ENCODE data around the gene DOCK1.

Gene DOCK1

DNA sequence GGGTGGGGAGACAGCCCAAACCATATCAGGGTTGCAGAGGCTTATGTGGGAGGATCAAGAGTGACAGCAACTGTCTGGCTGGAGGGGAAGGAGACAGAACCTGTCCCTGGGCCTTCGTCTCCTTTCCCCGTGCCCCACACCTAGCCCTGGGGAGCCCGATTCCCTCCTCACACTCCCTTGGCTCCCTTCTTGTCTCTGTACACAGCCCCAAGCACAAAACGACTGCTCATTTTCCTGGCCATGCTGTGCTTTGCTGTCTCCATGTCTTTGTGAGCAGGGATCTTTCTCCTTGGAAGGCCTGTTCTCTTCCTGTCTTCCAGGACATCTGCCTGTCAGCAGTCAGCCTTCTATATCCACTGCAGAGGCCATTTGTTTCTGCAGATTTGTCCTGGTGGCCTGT is 177.4 kb downstream of the DOCK1 start:
- DNase-seq (ENCODE audit: low spot score), result no peak

DNA sequence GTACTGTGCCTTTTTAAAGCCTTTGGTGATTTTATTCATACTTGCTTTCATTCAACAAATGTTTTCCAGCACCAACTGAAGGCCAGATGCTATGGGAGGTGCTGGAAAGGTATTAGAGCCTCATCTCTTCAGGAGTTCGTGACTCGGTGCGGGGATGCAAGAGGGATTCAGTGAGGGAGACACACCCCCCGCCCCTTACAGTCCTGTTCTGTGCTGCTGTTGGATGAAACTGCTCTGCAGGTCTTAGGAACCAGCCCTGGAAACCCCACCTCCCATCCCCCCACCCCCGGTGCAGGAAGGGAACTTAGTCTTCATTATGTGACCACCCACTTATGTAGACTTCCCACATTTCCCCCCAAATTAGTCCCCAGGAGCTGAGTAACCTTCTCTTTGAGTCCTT is 180.7 kb downstream of the DOCK1 start:
- no peak for DNase-seq (ENCODE audit: low spot score)

DNA sequence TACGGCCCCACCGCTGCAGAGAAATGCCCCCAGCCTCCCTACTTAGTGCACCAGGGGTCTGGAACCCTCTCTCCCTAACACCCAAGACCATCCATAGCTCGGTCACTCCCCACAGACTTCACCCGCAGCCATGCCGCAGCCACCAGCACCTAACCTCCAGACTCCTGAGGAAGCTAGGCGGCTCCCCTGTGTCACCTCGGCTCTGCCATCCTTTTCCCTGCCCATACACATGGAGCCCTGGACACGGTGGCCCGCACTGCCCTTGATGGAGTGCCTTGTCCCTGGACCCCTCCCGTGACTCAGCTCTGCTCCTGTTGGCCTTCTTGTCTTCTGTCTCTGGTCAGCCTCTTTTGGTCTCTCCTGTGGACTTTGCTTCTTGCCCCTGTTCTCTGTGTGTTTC is 183.7 kb downstream of the DOCK1 start:
- no peak for DNase-seq (ENCODE audit: low spot score)

DNA sequence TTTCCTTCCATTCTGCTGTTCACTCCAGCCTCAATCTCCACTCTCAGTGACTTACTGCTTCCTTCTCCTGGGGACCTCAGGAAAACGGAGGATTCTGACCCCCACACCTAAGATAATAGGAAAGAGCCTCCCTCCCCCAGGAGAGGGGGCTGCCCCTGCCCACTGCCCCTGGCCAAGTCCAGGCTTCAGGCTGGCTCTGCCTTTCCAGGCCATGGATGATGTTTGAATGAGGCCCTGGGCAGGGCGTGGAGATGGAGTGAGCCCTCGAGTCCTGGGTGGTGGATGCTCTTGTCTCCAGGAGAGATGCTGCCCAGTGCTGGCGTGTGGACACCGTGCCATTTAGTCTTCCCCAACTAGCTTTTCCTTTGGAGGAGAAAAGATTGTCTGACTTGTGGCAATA is 184.2 kb downstream of the DOCK1 start:
- no peak for DNase-seq (ENCODE audit: low spot score)

DNA sequence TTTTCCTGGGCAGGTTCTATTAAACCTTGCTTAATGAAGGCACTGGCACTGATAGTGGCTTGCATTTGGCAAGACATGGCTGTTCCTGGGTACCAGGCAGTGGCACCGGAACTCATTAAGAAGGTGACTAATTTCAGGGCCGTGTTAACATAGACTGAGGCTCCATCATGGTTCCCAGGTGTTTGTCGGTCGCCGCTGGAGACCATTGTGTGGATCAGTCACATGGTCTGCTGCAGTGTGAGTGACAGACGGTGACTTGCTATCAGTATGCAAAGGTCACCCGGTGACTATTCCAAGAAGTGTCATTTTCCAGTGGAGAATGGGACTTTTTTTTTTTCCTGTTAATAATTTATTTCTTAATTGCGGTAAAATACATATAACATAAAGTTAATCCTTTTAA is 184.9 kb downstream of the DOCK1 start:
- no peak for DNase-seq (ENCODE audit: low spot score)

DNA sequence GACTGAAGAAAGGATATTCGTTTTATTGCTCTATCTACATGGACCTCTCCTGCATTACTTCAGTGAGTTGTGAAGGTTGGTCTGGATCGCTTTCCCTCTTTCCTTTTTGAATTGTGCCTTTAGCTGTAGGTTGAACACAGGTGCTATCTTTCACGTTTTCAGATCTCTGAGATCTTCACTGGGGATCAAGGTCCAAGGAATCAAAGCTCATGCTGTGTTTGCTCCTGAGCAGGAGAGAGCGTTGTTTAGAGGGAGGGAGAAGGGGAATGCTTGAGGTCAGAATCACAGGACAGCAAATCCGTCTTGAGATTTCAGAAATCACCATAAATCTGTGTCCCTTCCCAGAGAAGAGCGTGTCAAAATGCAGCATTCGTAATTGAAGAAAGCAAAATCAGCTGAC is 186.1 kb downstream of the DOCK1 start:
- no peak for DNase-seq (ENCODE audit: low spot score)

DNA sequence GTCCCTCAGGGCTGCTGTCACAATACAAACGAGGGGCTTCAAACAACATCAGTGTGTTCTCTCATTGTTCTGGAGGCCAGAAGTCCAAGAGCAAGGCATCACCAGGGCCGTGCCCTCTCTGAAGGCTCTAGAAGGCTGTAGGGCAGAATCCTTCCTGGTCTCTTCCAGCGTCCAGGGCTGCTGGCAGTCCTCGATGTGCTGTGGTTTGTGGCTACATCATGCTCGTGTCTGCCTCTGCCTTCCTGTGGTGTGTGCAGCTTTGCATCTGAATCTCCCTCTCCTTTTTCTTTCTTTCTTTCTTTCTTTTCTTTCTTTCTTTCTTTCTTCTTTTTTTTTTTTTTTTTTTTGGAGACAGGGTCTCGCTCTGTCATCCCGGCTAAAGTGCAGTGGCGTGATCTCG is 187.7 kb downstream of the DOCK1 start:
- no peak for DNase-seq (ENCODE audit: low spot score)

DNA sequence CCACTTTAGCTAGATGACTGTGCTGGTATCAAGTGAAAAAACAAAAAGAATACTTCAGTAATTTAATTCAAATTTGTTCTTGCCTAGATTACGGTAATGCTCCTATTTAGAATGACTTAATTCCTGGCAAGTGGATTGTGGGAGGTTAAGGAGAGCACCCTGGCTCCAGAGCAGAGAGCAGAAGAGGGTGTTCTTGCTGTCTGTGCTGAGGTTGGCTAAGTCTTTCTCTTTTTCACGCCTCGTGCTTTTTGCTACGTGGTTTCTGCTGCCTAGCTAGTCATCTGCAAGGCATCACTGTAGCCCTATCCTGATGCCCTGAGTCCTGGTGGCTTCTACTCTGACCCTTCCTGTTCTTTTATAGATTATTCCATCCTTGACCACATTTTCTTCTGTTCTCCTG is 189.8 kb downstream of the DOCK1 start:
- DNase-seq (ENCODE audit: low spot score), result no peak

DNA sequence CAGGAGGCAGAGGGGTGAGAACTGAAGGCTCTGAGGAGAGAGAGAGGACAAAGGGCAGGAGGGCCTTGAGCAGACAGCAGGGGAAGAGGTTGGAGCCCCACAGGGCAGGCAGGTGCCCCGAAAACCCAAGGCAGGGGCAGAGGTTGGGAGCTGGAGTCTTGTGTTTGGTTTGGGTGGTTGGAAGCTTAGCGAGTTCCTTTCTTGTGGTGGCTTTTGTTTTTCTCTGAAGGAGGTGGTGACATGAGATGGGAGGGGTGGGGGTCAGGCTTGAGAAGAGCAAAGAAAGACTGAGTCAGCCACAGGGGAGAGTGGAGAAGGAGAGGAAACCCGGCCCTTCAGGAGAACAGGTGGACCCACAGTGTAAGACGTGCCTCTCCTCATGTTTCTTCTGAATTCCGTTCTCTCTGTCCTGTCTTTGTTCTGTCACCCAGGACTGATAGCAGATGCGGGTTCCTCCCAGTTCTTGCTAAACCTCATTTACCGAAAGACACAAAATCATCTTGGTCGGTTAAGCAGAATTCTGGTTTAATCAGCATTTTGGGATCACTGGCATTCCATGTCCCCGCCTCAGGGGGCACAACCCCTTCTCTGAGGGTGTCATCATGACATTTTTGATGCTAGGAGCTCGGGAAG is 195.9 kb downstream of the DOCK1 start:
- no peak for DNase-seq (ENCODE audit: low spot score)

DNA sequence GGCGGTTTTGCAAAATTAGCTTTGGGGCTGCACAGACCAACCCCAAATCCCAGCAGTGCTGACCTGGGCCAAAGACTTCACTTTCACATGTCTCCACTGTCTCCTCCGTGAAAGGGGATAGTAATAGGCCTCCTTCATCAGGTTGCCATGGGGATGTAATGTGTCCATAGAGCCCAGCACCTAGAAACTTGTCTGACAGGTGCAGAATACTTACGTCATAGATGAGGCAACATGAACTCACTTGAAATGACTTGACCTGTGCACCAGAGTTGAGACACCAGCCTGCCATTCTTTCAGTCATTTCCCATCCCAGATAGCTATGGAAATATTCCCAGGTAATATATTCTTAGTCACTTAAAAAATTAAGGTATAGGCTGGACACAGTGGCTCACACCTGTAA is 196.9 kb downstream of the DOCK1 start:
- DNase-seq (ENCODE audit: low spot score), result no peak

DNA sequence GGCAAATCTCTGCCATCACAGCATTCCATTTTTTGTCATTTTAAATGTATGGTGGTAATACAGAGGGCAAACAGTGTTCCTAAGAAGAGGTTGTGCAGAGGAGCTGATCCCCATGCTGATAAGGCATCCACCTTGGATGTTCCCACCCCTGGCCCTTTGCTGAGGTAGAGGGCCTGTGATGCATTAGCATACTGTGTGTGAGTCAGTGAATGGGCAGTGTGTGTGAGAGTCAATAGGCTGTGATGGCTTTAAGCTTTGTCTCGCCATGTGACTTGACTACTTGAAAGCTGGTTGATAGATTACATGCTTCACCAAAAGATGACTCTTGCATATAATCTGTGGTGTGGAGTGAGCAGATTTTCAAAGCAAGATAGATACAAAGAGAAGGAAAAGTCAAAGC is 209.9 kb downstream of the DOCK1 start:
- no peak for DNase-seq (ENCODE audit: low spot score)

DNA sequence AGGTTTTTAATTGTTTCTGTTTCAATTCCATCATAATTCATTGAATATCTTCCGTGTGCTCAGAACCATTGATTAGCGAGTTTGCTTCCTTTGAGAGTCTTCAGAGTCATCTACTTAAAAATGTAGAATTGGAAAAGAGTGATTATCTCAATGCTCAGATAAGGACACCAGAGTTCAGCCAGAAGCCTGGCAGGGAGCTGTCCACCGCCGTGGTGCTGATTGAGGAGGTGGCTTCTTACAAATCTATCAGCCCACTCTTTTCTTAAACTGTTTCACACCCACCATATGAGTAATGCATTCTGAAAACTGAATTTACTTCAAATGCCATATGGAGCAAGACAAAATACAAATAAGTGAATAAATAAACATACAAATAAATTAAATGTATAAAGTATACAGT is 211.9 kb downstream of the DOCK1 start:
- DNase-seq (ENCODE audit: low spot score), result no peak

DNA sequence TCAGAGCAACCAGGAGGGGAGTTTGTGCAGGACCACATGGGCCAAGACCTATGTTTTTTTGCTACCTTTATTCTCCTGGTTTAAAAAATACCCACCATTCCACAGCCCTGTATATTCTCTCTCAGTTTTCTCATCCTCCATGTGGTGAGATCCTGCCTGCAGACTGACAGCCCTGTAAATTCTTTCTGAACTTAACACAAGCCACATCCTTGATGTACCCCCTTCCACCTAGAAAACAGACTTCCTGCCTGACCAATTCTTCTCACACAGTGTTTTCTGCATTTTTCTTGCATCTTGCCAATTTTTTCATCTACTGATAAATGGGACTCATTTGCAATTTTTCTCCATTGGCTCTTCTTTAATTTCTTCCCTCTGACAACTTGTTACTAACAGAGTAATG is 212.8 kb downstream of the DOCK1 start:
- DNase-seq (ENCODE audit: low spot score), result no peak

DNA sequence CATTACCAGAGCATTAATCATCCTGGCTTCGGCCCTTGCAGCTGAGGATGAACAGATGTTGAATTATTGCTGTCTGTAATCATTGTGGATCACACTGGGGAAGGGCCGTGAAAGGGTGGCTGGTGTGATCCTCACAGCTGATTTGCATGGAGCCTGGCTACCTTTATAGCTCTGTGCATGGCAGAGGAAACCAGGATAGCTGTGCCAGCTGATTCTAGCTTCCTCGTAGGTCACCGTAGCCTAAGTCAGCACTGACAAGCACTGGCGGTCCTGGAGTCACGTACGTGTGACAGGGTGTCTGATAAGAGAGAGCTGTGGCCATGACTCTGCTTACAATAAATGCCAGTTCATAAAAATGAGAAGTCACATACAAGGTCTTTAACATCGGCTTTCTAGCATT is 214.7 kb downstream of the DOCK1 start:
- no peak for DNase-seq (ENCODE audit: low spot score)

DNA sequence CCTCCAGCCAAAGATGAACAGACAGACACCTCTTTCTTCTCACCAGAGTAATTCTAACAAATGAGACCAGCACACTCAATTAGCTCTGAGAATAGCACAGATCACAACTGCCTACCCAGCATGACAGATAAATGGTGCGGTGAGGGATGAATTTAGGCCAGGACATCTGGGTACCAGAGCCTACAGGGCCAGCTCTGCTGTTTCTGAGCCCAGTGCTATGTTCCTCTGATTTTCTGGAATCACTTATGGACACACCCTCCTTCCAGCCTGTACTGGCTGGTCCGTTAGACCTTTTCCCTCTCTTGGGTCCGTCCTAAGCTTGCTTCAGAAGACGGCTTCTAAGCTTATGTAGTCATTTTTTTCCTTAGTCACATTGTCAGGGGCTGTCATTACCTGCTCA is 217.6 kb downstream of the DOCK1 start:
- no peak for DNase-seq (ENCODE audit: low spot score)

DNA sequence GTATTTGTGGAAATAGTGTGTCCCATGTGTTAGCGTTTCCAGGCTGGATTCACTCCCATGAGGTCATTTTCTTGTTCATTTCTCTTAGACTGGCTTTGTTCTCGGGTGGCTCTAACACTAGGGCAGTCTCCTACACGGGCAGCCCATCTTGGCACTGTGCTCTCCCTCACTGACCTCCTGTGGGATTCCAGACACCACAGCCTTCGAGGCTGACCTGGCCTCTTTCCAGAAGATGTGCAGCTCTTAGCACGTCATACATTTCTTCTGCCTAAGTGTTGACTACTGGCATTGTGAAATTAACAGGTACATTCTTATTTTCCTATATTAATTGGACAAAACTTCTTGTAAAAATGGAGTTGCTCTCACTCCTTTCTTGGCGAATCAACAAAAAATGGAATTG is 218.4 kb downstream of the DOCK1 start:
- no peak for DNase-seq (ENCODE audit: low spot score)

DNA sequence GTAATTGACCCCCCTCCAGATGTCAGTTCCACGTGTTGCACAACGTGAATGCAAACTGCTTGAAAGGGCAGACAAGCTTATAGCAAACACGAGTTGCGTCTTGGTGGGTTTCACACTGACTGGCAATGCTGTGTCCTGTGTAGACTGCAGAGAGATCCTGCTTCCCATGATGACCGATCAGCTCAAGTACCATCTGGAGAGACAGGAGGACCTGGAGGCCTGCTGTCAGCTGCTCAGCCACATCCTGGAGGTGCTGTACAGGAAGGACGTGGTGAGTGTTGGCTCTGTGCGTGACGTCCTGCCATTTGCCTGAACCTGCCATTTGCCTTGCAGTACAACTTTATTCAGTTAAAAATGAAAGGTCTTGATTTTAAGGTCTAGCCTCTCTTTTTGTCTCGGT is 220.1 kb downstream of the DOCK1 start:
- DNase-seq (ENCODE audit: low spot score), result no peak

DNA sequence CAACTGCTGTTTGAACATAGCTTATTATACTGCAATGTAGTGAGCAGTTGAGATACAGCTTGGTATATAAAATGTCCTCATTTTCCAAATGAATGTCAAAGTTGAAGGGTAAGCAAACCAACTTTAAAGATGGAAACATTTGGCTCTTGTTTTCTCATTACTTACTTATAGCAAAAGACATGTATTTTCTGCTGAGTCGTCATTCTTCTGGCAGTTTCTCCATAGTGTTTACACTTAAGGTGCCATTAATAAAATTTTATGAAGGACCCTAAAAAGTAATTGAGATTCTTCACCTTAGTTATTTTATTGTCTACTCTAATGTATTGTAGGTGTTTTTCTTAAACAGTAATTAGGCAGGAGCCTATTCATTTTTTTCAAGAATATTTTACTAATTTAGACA is 222.6 kb downstream of the DOCK1 start:
- DNase-seq (ENCODE audit: low spot score), result no peak

DNA sequence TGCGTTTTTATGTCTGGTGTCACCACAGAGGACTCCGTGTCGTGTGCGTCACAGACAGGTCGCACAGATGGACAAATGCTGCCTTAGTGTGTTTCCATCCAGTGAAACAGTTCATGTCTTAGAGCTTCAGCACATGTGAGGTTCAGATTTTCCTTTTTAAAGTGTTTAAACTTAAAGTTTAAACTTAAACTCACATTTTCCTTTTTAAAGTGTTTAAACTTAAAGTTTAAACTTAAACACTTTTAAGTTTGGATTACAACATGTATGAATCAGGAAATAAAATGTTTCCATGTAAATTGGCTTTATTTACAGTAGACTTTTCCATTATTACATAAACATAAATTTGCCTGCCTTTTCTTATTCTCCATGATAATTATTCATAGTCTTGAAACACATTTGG is 223.9 kb downstream of the DOCK1 start:
- DNase-seq (ENCODE audit: low spot score), result no peak

DNA sequence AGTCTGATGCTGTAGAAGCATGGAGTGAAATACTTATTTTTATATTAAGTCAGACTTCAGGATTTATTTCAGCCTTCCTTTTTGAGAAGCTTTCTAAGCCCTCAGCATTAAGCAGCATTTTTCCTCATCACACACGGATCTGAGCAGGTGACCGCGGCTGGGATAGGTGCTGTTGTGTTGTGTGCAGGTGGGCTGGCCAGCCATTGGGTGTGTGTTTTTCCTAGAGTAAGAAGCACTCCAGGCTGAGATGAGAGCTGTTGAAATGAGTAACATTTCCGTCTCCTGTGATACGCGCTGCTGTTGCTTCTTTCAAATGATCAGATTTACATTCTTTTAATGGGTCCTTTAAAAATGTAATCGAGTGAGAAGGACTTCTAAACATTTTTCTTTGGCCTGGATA is 227.2 kb downstream of the DOCK1 start:
- DNase-seq (ENCODE audit: low spot score), result no peak

DNA sequence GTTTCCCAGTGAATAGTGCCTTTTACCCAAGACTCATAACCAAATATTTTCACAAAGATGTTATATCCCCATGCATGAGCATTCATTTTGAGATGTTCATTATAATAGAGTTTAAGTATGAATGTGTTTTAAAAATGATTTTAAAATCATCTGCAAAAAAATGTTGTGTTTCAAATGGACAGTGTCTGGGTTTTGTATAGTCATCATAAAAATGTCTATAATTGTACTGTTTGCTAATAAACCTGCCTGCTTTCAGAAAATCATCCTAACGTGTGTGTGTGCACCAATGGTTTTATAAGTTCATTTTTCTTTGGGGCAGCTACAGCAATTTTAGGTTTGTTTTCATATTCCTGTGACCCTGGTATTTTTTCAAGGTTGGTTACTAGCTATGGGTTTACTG is 228.0 kb downstream of the DOCK1 start:
- DNase-seq (ENCODE audit: low spot score), result no peak

DNA sequence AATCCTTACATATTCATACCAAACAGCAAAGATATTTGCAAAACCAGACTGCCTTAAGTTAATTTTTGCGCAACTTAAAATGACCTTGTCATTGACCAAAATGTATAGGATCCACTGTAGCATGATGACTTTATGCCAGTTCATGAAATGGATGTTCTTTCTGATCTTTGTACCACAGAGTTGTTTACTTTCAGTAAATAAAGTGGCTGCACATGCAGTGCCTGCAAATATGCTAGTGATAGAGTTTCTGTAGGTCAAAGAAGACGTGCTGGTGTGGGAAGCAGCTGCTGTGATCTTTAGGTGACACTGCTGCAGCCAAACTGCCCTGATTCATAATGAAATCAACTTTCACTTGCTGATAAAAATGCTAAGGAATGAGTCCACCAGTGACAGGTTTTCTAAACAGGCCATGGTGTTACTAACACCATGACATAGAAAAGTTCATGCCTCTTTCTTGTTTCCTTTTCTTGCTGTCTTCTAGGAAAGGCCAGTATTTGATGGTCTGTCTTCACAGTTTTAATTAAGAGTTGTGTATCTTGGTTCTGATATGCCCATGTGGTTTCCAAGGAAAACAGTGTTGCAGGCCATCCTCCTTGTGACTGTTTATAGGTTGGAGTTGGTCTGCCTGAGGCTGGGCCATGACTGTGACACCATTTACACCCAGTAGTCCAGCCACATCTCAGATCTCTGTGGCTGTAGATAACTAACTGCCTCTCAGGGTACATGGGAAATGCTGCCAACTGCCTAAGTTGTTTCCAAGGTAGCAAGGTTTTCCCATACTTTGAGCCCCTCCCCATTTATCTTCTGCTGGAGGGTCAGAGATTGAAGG is 228.7 kb downstream of the DOCK1 start:
- no peak for DNase-seq (ENCODE audit: low spot score)

DNA sequence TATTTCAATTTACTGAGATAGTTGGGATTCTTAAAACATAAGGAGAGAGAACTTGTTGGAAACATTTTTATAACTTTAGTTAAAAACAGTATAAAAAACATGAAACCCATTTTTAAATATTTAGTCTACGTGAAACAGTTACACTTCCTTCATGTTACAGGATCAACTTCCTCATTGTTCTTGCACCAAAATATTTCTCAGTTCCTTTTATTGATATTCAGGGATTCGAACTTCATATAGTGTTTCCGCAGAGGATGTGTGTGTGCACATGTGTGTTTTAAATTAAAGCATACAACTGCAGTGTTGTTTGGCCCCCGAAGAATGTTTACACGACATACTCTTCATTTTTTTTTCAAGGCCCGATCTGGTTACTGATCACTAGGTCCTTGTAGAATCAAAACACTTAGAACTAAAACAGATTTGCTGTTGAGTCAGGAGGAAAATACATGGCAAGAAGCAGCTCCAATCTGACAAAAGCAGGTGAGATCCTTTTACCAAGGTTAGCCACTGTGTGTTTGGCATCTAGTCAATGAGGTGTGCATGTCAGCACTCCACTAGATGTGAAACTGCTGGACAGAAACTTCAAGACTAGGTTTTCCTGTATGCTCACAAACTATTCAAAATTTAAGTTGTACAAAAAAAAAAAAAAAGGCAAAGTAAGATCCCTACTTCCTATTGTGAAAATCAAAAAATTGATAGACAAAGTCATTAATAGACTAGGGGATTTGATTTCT is 230.8 kb downstream of the DOCK1 start:
- DNase-seq (ENCODE audit: low spot score), result no peak
